SK-N-MC (cell line): ENCODE data around the gene RPUSD4.

Experiments used
- DNase-seq: peaks from one replicate; pipeline ENCODE4 v3.0.0-alpha.2; 2011; ENCODE audit warnings: low read depth, low spot score
- H3K27ac ChIP-seq: fragments of 200-600 bp; sonication (generic); 2 replicates; pipeline ENCODE4 v1.5.1; 2016; ENCODE audit warnings: mixed run types
- H3K36me3 ChIP-seq: fragments of 200-600 bp; sonication (generic); 2 replicates; pipeline ENCODE4 v1.6.1; 2017; ENCODE audit warnings: antibody characterized with exemption, low read length, mixed read lengths; ENCODE audit not compliant: insufficient read depth
- H3K4me3 ChIP-seq: fragments of 200-600 bp; sonication (generic); 2 replicates; pipeline ENCODE4 v1.5.1; 2016
- H3K9ac ChIP-seq: fragments of 200-600 bp; sonication (generic); 2 replicates; pipeline ENCODE4 v1.8.0; 2017; ENCODE audit warnings: mixed run types, mixed read lengths; ENCODE audit not compliant: insufficient read length
- H3K9me3 ChIP-seq: fragments of 200-600 bp; sonication (generic); 2 replicates; pipeline ENCODE4 v1.6.1; 2017; ENCODE audit warnings: low read depth, mild to moderate bottlenecking, antibody characterized with exemption, low read length, moderate library complexity, mixed read lengths
- EZH2 ChIP-seq: fragments of 200-600 bp; sonication (generic); IDR thresholded peaks from one replicate; pipeline ENCODE4 v1.6.1; 2017; ENCODE audit warnings: antibody characterized with exemption
- FOXP2 ChIP-seq: optimal IDR thresholded peaks from 2 replicates; pipeline ENCODE3; 2011; ENCODE audit warnings: mild to moderate bottlenecking, moderate library complexity; ENCODE audit not compliant: insufficient read depth; ENCODE audit errors: extremely low read length, control extremely low read depth
- POLR2AphosphoS5 ChIP-seq: IDR thresholded peaks from 2 replicates; pipeline ENCODE4 v1.6.1; 2012; ENCODE audit warnings: mild to moderate bottlenecking, low read depth, low read length, borderline replicate concordance

Gene RPUSD4

DNA sequence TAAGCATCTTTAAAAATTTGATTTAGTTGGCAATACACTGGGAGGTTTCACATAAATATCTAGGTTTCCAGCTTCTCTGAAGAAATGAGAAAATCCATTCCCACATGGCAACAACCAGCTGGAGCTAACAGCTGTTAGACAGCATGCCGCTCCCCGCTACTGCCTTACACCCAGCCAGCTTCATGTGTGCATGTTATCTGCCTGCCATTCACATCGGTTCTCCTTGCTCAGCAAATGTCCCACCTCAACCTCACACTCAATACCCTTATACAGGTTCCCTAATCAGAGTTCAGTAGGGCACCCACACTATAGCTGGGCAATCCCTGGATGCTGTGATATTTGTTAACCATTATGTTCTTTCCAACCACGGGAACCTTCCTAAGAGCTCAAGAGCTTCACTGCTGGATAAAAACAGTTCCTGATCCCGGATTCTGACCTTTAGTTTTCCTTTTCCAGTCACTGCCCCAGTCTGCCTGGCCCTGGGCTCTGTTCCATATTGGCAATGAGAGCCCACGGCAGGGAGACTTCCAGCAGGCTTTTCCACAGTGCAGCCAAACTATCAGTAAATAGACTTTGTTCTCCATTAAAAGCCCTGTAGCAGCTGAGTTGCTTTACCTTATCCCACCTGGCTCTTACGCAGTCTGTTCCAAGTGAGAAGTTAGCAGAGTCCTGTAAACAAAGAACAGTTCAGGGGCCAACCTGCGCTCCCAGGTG, 8.6 kb downstream of the RPUSD4 start:
- H3K36me3 ChIP-seq, result peaks cover 90% of the 10 kb centered on the region
- TF ChIP-seq FOXP2, result no peak
- no peak for TF ChIP-seq POLR2AphosphoS5
- TF ChIP-seq EZH2, result no peak
- H3K4me3 ChIP-seq, result no peak overlapping the region
- no peak for DNase-seq
- H3K27ac ChIP-seq, result no peak overlapping the region
- no peaks in the 10 kb centered on the region for H3K9me3 ChIP-seq
- no peak overlapping the region for H3K9ac ChIP-seq

DNA sequence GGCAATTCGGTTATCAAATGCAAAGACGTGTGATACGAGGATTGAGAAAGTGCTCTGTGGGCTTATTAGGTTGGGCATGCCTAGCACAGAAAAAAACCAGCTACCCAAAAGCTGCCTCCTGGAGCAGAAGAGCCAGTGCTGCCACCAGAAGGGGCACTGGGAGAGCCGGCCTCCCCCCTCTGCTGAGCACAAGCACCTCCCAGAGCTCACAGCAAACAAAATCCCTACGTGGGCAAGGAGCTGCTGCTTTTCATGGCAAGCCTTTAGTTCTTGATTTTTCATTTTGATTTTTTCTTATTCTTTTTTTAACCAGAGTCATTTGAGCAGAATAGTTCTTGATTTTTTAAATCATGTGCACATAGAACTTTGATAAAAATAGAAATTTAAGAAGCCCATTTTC, 12.8 kb downstream of the RPUSD4 start:
- H3K4me3 ChIP-seq, result no peak overlapping the region
- H3K36me3 ChIP-seq, result peaks cover 74% of the 10 kb centered on the region
- TF ChIP-seq POLR2AphosphoS5 (no peak), EZH2 (no peak), FOXP2 (no peak)
- H3K9me3 ChIP-seq, result no peaks in the 10 kb centered on the region
- DNase-seq, result no peak
- no peak overlapping the region for H3K9ac ChIP-seq
- no peak overlapping the region for H3K27ac ChIP-seq

DNA sequence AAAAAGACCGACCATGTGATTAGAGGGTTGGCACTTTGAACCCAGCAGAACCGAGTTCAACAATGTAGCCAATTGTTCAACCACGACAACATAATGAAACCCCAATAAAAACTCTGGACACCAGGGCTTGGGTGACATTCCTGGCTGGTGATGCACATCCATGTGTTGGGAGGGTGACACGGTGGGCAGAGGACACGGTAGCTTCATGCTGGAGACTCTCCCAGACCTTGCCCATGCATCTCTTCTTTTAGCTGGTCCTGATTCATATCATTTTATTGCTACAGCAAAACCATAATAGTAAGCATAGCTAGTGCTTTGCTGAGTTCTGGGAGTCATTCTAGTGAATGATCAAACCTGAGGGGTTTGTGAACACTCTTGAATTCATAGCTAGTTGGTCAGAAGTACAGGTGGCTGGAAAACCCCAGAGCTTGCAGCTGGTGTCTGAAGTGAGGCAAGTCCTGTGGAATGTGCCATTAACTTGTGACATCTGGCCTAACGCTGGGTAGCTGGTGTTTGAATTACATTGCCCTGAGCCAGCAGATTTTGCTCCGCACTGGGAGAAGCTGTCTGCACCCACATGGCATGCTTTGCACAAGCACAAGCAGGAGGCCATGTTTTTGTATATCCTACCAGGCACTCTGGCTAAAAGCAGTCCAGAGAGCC, 14.0 kb downstream of the RPUSD4 start:
- peaks cover 72% of the 10 kb centered on the region for H3K36me3 ChIP-seq
- TF ChIP-seq POLR2AphosphoS5 (no peak), EZH2 (no peak), FOXP2 (no peak)
- no peak overlapping the region for H3K4me3 ChIP-seq
- DNase-seq, result no peak
- no peaks in the 10 kb centered on the region for H3K9me3 ChIP-seq
- H3K9ac ChIP-seq, result no peak overlapping the region
- H3K27ac ChIP-seq, result no peak overlapping the region

DNA sequence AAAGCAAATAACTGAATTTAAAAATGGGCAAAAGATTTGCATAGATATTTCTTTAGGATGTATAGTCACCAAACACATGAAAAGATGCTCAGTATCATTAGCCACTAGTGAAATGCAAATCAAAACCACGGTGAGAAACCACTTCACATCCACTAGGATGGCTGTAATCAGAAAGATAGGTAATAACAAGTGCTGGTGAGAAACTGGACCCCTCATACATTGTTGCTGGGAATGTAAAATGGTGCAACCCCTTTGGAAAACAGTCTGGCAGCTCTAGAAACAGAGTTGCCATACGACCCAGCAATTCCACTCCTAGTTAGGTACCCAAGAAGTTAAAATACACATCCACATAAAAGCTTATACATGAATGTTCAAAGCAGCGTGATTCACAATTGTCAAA, 16.3 kb downstream of the RPUSD4 start:
- no peak overlapping the region for H3K4me3 ChIP-seq
- no peak overlapping the region for H3K27ac ChIP-seq
- DNase-seq, result no peak
- H3K9me3 ChIP-seq, result no peaks in the 10 kb centered on the region
- TF ChIP-seq FOXP2 (no peak), POLR2AphosphoS5 (no peak), EZH2 (no peak)
- peaks cover 60% of the 10 kb centered on the region for H3K36me3 ChIP-seq
- H3K9ac ChIP-seq, result no peak overlapping the region

DNA sequence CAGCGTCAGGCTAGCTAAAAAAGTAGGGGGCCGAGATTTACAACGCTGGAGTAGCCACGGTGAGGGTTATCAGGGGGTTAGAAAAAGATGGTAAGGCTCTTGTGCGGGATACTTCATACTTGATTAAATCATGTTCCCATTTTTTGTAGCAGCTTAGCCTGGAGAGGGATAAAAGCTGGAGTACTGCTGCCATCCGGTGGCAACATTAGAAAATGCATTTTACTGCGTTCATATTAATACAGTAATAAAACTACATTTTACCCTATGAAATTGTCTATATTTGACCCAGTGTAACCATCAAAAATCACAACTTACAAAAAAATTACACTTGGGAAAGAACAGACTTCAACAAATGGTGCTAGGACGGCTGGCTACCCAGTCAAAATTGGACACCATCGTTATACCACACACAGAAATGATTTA, 17.3 kb downstream of the RPUSD4 start:
- H3K36me3 ChIP-seq, result peaks cover 53% of the 10 kb centered on the region
- no peak for TF ChIP-seq EZH2
- TF ChIP-seq FOXP2, result no peak
- TF ChIP-seq POLR2AphosphoS5, result no peak
- H3K9me3 ChIP-seq, result no peaks in the 10 kb centered on the region
- no peak overlapping the region for H3K27ac ChIP-seq
- H3K4me3 ChIP-seq, result no peak overlapping the region
- H3K9ac ChIP-seq, result no peak overlapping the region
- peak; percentile 50 for DNase-seq

DNA sequence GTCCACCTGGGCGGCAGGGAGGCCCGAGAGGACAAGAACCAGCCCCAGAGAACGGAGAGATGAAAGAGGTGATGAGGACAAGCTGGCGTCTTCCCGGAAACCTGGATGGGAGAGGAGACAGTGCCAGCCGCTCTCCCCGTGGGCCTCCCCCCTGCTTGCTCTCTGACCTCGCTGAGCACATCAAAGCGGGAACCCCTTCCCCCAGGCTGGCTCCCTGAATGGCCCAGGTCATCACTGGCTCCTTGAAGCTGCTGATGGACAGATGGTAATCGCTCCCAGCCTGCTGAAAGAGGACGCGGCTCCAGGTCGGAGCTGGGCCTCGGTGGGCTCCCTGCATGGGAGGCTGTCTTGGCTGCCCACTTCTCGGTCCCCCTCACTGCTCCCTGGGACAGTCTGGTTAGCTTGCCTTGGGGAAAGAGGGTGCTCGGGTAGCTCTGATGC, 18.4 kb downstream of the RPUSD4 start:
- Histone ChIP-seq H3K9ac (no peak overlapping the region), H3K27ac (no peak overlapping the region), H3K36me3 (peaks cover 43% of the 10 kb centered on the region), H3K4me3 (no peak overlapping the region), H3K9me3 (no peaks in the 10 kb centered on the region)
- no peak for DNase-seq
- TF ChIP-seq POLR2AphosphoS5 (no peak), FOXP2 (no peak), EZH2 (no peak)

DNA sequence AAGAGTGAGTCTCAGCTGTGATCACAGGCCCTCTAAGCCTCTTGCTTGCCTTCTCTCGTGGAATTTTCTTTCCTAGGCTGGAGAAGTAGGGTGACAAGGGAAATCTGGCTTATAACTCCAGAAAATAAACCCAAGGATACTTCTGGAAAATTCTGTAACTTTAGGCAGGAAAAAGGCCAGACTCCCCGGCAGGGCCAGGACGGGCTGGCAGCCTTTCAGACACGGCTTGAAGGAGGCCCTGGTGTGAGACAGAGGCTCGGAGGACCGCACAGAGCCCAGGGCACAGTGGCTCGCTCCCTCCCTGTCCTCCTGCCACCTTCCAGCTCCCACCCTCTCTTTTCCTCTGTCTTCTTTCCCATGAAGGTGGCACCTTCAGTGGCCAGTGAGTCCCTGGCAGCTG, 19.1 kb downstream of the RPUSD4 start:
- no peak overlapping the region for H3K9ac ChIP-seq
- H3K36me3 ChIP-seq, result peaks cover 36% of the 10 kb centered on the region
- H3K4me3 ChIP-seq, result no peak overlapping the region
- no peak for DNase-seq
- no peaks in the 10 kb centered on the region for H3K9me3 ChIP-seq
- H3K27ac ChIP-seq, result no peak overlapping the region
- no peak for TF ChIP-seq POLR2AphosphoS5
- no peak for TF ChIP-seq FOXP2
- TF ChIP-seq EZH2, result no peak

DNA sequence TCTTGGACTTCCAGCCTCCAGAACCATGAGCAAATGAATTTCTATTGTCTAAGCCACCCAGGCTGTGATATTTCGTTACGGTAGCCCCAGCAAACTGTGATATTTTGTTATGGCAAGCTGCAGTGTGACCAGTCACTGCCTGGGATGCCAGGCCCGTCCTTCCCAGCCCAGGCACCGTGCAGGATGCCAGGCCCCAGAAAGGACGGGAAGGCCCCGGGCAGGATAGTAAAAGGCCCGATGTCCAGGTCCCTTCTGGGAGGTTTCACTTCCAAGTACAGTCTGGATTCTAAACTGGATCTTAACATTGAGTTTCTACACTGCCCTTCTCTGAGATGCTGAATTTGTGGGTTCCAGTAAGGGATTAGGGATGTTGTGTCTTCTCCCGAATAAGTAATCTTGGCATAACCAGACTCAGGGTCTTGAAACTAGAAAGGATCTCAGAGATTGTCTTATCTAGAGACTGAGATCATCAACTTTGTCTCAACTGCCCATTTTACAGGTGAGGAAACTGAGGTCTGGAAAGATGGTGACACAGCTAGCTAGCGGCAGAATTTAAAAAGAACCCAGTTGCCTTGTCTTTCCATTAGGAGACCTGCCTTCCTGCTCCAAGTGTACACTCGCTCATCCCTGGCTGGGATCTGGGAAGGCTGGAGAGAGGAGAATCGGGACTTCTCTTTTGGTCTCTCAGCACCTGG, 19.9 kb downstream of the RPUSD4 start:
- no peak overlapping the region for H3K4me3 ChIP-seq
- DNase-seq, result no peak
- no peak overlapping the region for H3K9ac ChIP-seq
- no peaks in the 10 kb centered on the region for H3K9me3 ChIP-seq
- no peak overlapping the region for H3K27ac ChIP-seq
- peaks cover 29% of the 10 kb centered on the region; the same call in 1 of the 2 replicates for H3K36me3 ChIP-seq
- TF ChIP-seq FOXP2 (no peak), POLR2AphosphoS5 (no peak), EZH2 (no peak)

DNA sequence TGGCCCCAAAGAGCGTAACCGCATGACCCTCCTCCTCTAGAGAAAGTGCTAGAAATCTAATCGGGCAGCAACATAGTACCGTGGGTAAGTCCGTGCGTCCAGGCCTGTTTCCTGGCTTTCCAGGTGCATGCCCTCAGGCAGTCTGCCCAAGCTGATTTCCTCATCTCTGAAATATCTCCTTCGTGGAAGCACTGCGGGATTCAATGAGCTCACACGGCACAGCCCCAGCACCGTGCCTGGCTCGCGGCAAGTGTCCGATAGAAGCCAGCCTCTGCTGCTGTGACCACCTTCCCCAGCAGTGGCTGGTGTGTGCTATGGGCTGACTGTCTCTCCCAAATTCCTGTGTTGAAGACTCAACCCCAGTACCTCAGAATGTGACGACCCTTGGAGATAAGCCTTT, 20.7 kb downstream of the RPUSD4 start:
- TF ChIP-seq FOXP2 (no peak), EZH2 (no peak), POLR2AphosphoS5 (no peak)
- no peak overlapping the region for H3K4me3 ChIP-seq
- no peak overlapping the region for H3K27ac ChIP-seq
- H3K9me3 ChIP-seq, result no peaks in the 10 kb centered on the region
- peaks cover 29% of the 10 kb centered on the region; the same call in 1 of the 2 replicates for H3K36me3 ChIP-seq
- DNase-seq, result no peak
- H3K9ac ChIP-seq, result no peak overlapping the region
